H1 (cell line): Measurements from ENCODE around the gene TEKT4. TPM values are rescaled to one million over a fixed set of nuclear protein-coding genes. Genes with fewer than 3 reads are reported as not detected.

Experiments used
- CTCF ChIA-PET: fragments of 300-600 bp; sonication (Branson Sonifier 250); formaldehyde crosslinking; loops from one replicate; lab custom pipeline; 2021; ENCODE audit not compliant: partially characterized antibody; lab: Charles Lee
- POLR2A ChIA-PET: fragments of 300-600 bp; sonication (Branson Sonifier 250); formaldehyde crosslinking; loops from one replicate; lab custom pipeline; 2021; ENCODE audit warnings: inconsistent platforms; ENCODE audit not compliant: partially characterized antibody; lab: Charles Lee
- DNase-seq, 2 experiments: peaks; one replicate each; pipeline versions ENCODE4 v3.0.0 to v3.0.0-alpha.2; 2010 to 2022; ENCODE audit warnings: low spot score in 2 of 2, low read depth in 1 of 2, mixed read lengths in 1 of 2
- FAIRE-seq: peaks from 2 replicates; lab custom pipeline; 2011; peaks lifted over from hg19 to GRCh38; lab: Jason Lieb, UNC
- H2AFZ ChIP-seq: 2 replicates; pipeline ENCODE4 v1.8.1; 2012; ENCODE audit warnings: low read length, inconsistent platforms
- H2AK5ac ChIP-seq: 2 replicates; pipeline ENCODE4 v1.6.1; 2013; ENCODE audit warnings: low read depth, low read length
- H2BK120ac ChIP-seq: replicated peaks from 2 replicates; pipeline ENCODE3; 2013; ENCODE audit warnings: low read depth, low read length, inconsistent platforms
- H2BK12ac ChIP-seq: 2 replicates; pipeline ENCODE4 v1.6.1; 2013; ENCODE audit warnings: low read depth, low read length
- H2BK15ac ChIP-seq: 2 replicates; pipeline ENCODE4 v1.6.1; 2013; ENCODE audit warnings: low read length
- H2BK20ac ChIP-seq: 2 replicates; pipeline ENCODE4 v1.6.1; 2013; ENCODE audit warnings: low read length
- H2BK5ac ChIP-seq: 2 replicates; pipeline ENCODE4 v1.6.1; 2013; ENCODE audit warnings: low read depth, low read length
- H3K14ac ChIP-seq: 2 replicates; pipeline ENCODE4 v1.6.1; 2013; ENCODE audit warnings: inconsistent platforms; ENCODE audit not compliant: insufficient read length
- H3K18ac ChIP-seq: 2 replicates; pipeline ENCODE4 v1.6.1; 2013; ENCODE audit warnings: low read length; ENCODE audit errors: extremely low read depth
- H3K23ac ChIP-seq: 2 replicates; pipeline ENCODE4 v1.6.1; 2013; ENCODE audit warnings: inconsistent platforms; ENCODE audit not compliant: insufficient read length
- H3K23me2 ChIP-seq: 2 replicates; pipeline ENCODE4 v1.6.1; 2013; ENCODE audit warnings: low read depth, low read length
- H3K27ac ChIP-seq: 2 replicates; pipeline ENCODE4 v1.6.1; 2011; ENCODE audit warnings: low read depth, low read length, inconsistent platforms
- H3K27me3 ChIP-seq, 4 experiments: replicated peaks in 1 of 4; 1 replicate in 1 of 4; 2 replicates in 3 of 4; pipeline versions ENCODE4 v1.6.1 to v1.8.1; 2011 to 2013; ENCODE audit warnings: low read length in 3 of 4, mild to moderate bottlenecking in 3 of 4, inconsistent platforms in 2 of 4, mixed read lengths in 2 of 4, moderate library complexity in 1 of 4; ENCODE audit not compliant: control insufficient read depth in 3 of 4, insufficient read depth in 3 of 4; ENCODE audit errors: extremely low read depth in 1 of 4
- H3K36me3 ChIP-seq, 4 experiments: 2 replicates each; pipeline versions ENCODE4 v1.6.1 to v1.8.1; 2011 to 2013; ENCODE audit warnings: mild to moderate bottlenecking in 4 of 4, low read length in 3 of 4, moderate library complexity in 2 of 4, control low read depth in 1 of 4, inconsistent platforms in 1 of 4; ENCODE audit not compliant: insufficient read depth in 4 of 4, control insufficient read depth in 2 of 4
- H3K4ac ChIP-seq: replicated peaks from 2 replicates; pipeline ENCODE3; 2013; ENCODE audit warnings: low read length, low read depth, mixed read lengths, inconsistent platforms; ENCODE audit not compliant: insufficient read length
- H3K4me1 ChIP-seq, 4 experiments: replicated peaks in 1 of 4; 1 replicate in 1 of 4; 2 replicates in 3 of 4; pipeline versions ENCODE4 v1.6.1 to v1.8.1; 2011 to 2013; ENCODE audit warnings: low read length in 3 of 4, inconsistent platforms in 2 of 4, mixed read lengths in 1 of 4; ENCODE audit not compliant: insufficient read depth in 4 of 4, control insufficient read depth in 3 of 4
- H3K4me2 ChIP-seq, 2 experiments: 2 replicates each; pipeline versions ENCODE4 v1.6.1 to v1.8.1; 2011 to 2013; ENCODE audit warnings: low read depth in 2 of 2, low read length in 2 of 2, control low read depth in 1 of 2, inconsistent platforms in 1 of 2, mild to moderate bottlenecking in 1 of 2; ENCODE audit not compliant: insufficient read depth in 1 of 2
- H3K4me3 ChIP-seq, 4 experiments: fragments of 200-600, 300-600 bp in 1 of 4; sonication (generic), shearing (Covaris generic), sonication (Bioruptor Twin) in 1 of 4; 2 replicates each; pipeline versions ENCODE4 v1.5.1 to v1.8.1; 2011 to 2016; ENCODE audit warnings: low read length in 4 of 4, low read depth in 3 of 4, control low read depth in 2 of 4, inconsistent platforms in 2 of 4, mild to moderate bottlenecking in 2 of 4, mixed read lengths in 1 of 4, moderate library complexity in 1 of 4; ENCODE audit not compliant: insufficient read depth in 2 of 4; ENCODE audit errors: extremely low read depth in 1 of 4
- H3K56ac ChIP-seq: replicated peaks from 2 replicates; pipeline ENCODE3; 2013; ENCODE audit warnings: low read depth, mild to moderate bottlenecking, mixed read lengths, low read length, inconsistent platforms; ENCODE audit not compliant: insufficient read length
- H3K79me1 ChIP-seq: 2 replicates; pipeline ENCODE4 v1.6.1; 2013; ENCODE audit warnings: low read depth, low read length, control low read depth
- H3K79me2 ChIP-seq, 2 experiments: 2 replicates each; pipeline versions ENCODE4 v1.6.1 to v1.8.1; 2012 to 2013; ENCODE audit warnings: low read length in 2 of 2, mild to moderate bottlenecking in 2 of 2, inconsistent platforms in 1 of 2; ENCODE audit not compliant: insufficient read depth in 2 of 2, control insufficient read depth in 1 of 2
- H3K9ac ChIP-seq, 4 experiments: replicated peaks in 1 of 4; 1 replicate in 1 of 4; 2 replicates in 3 of 4; pipeline versions ENCODE4 v1.6.1 to v1.8.1; 2011 to 2013; ENCODE audit warnings: low read depth in 3 of 4, low read length in 3 of 4, control low read depth in 2 of 4, mild to moderate bottlenecking in 2 of 4, moderate library complexity in 2 of 4, inconsistent platforms in 1 of 4; ENCODE audit errors: extremely low read depth in 1 of 4
- H3K9me3 ChIP-seq, 2 experiments: 2 replicates each; pipeline versions ENCODE4 v1.6.1 to v1.8.1; 2012 to 2013; ENCODE audit warnings: mild to moderate bottlenecking in 2 of 2, moderate library complexity in 2 of 2, control low read depth in 1 of 2, inconsistent platforms in 1 of 2, low read depth in 1 of 2, low read length in 1 of 2, mixed read lengths in 1 of 2; ENCODE audit not compliant: insufficient read depth in 2 of 2
- H4K20me1 ChIP-seq, 2 experiments: replicated peaks in 1 of 2; 2 replicates each; pipeline versions ENCODE3 to v1.8.1; 2011 to 2013; ENCODE audit warnings: inconsistent platforms in 2 of 2, low read length in 2 of 2, mild to moderate bottlenecking in 1 of 2; ENCODE audit not compliant: insufficient read depth in 2 of 2, control insufficient read depth in 1 of 2
- H4K5ac ChIP-seq: 2 replicates; pipeline ENCODE4 v1.6.1; 2013; ENCODE audit warnings: low read length, low read depth, mixed read lengths, inconsistent platforms; ENCODE audit not compliant: insufficient read length
- H4K8ac ChIP-seq: 2 replicates; pipeline ENCODE4 v1.8.0; 2013; ENCODE audit warnings: mild to moderate bottlenecking, moderate library complexity, low read length, inconsistent platforms; ENCODE audit not compliant: insufficient read depth; ENCODE audit errors: extremely low read depth
- H4K91ac ChIP-seq: replicated peaks from 2 replicates; pipeline ENCODE3; 2013; ENCODE audit warnings: low read length, mixed read lengths, inconsistent platforms; ENCODE audit not compliant: insufficient read length
- ASH2L ChIP-seq: fragments of 200-600, 300-600 bp; sonication (generic); IDR thresholded peaks from one replicate; pipeline ENCODE4 v1.7.1; 2017; ENCODE audit warnings: low read length
- ATF2 ChIP-seq: IDR thresholded peaks from 2 replicates; pipeline ENCODE4 v1.6.1; 2012; ENCODE audit warnings: low read length, inconsistent platforms
- CBX5 ChIP-seq: fragments of 300-800, 300-1000 bp; sonication (generic); IDR thresholded peaks from 2 replicates; pipeline ENCODE4 v1.7.1; 2016; ENCODE audit warnings: antibody characterized with exemption, low read length, low read depth
- E2F6 ChIP-seq: IDR thresholded peaks from 2 replicates; pipeline ENCODE4 v1.6.1; 2012; ENCODE audit warnings: inconsistent platforms
- FOSL1 ChIP-seq: IDR thresholded peaks from 2 replicates; pipeline ENCODE4 v1.6.1; 2011; ENCODE audit warnings: mild to moderate bottlenecking, low read depth, low read length, moderate library complexity; ENCODE audit not compliant: insufficient read depth
- GABPA ChIP-seq: IDR thresholded peaks from 2 replicates; pipeline ENCODE4 v1.6.1; 2011; ENCODE audit warnings: mild to moderate bottlenecking, low read length, moderate library complexity, borderline replicate concordance; ENCODE audit not compliant: insufficient read depth
- HDAC6 ChIP-seq: IDR thresholded peaks from one replicate; pipeline ENCODE4 v1.7.1; 2012; ENCODE audit warnings: low read depth, mild to moderate bottlenecking, inconsistent platforms, low read length, moderate library complexity
- KDM4A ChIP-seq: IDR thresholded peaks from one replicate; pipeline ENCODE4 v1.7.1; 2012; ENCODE audit warnings: low read depth, mild to moderate bottlenecking, moderate library complexity, low read length, inconsistent platforms; ENCODE audit not compliant: severe bottlenecking
- POLR2A ChIP-seq, 2 experiments: IDR thresholded peaks; 1 replicate in 1 of 2; 2 replicates in 1 of 2; pipeline ENCODE4 v1.6.1; 2011; ENCODE audit warnings: low read depth in 2 of 2, low read length in 2 of 2, mild to moderate bottlenecking in 2 of 2; ENCODE audit errors: control extremely low read depth in 1 of 2
- TAF1 ChIP-seq: IDR thresholded peaks from 2 replicates; pipeline ENCODE4 v1.6.1; 2011; ENCODE audit warnings: mild to moderate bottlenecking, low read depth, low read length
- TEAD4 ChIP-seq: IDR thresholded peaks from 2 replicates; pipeline ENCODE4 v1.6.1; 2012; ENCODE audit warnings: low read depth, low read length, inconsistent platforms, mixed read lengths
- ZNF274 ChIP-seq: IDR thresholded peaks from 2 replicates; pipeline ENCODE4 v1.7.0; 2012; ENCODE audit warnings: low read length, borderline replicate concordance; ENCODE audit errors: extremely low read depth
- WGBS, 2 experiments: shearing (Covaris generic) in 1 of 2; methylation state at CpG; one replicate each; pipeline versions ENCODE4 v1.1.6 to v1.1.7; 2013 to 2015; ENCODE audit warnings: low lambda C conversion rate in 2 of 2, mixed read lengths in 2 of 2, inconsistent platforms in 1 of 2, low coverage in 1 of 2, missing lambda C conversion rate in 1 of 2; ENCODE audit not compliant: insufficient replicate concordance in 2 of 2, insufficient coverage in 1 of 2, insufficient read length in 1 of 2; ENCODE audit errors: extremely low coverage in 1 of 2, missing lambda C conversion rate in 1 of 2; 5-methylcytosine and 5-hydroxymethylcytosine counted together
- polyA plus RNA-seq, 7 experiments: library from polyadenylated mRNA; depleted of rRNA in 3 of 7; stranded (reverse) in 5 of 7; unstranded in 2 of 7; fragments of >200 nt in 5 of 7; fragments of 200-250 nt in 2 of 7; gene quantifications; 1 replicate in 5 of 7; 2 replicates in 1 of 7; 4 replicates in 1 of 7; pipeline versions ENCODE4 v1.2.1 to v1.2.3, GENCODE V29; 2011 to 2013; ENCODE audit warnings: missing spikeins in 2 of 7, mixed read lengths in 2 of 7
- total RNA-seq: library from RNA; stranded (reverse); fragmentation: NEBNext Ultra II Directional; extraction: Animal tissue kit (Norgen Biotek cat#: 25700); gene quantifications from 2 replicates; pipeline ENCODE4 v1.2.1, GENCODE V29; 2021

The TEKT4 gene
- total and polyA plus RNA-seq, 2 of the 8 experiments (the other 6 are each of a cell fraction or from before 2014, with no cell fraction given), result not detected

GRCh38 chr2:94872088-94872618 lies 923 bp downstream of the TEKT4 start:
- Histone ChIP-seq H2BK5ac (no peak overlapping the region), H4K20me1 (no peaks in the 10 kb centered on the region), H3K4ac (no peak overlapping the region), H3K9me3 (peaks cover 55 to 97% of the 10 kb centered on the region in 2 experiments; a peak in 3 of 4 replicates), H4K8ac (no peak overlapping the region), H3K79me2 (no peaks in the 10 kb centered on the region), H3K23ac (no peak overlapping the region), H4K91ac (no peak overlapping the region), H2BK120ac (no peak overlapping the region), H4K5ac (no peak overlapping the region), H3K36me3 (no peaks in the 10 kb centered on the region), H3K4me1 (no peaks in the 10 kb centered on the region; a peak in 1 of 7 replicates), H2BK20ac (no peak overlapping the region), H3K18ac (no peak overlapping the region), H3K79me1 (no peaks in the 10 kb centered on the region), H3K27ac (no peak overlapping the region), H3K9ac (no peak overlapping the region), H3K14ac (no peak overlapping the region), H3K4me2 (no peak overlapping the region), H2AK5ac (no peak overlapping the region), H3K23me2 (no peaks in the 10 kb centered on the region), H2BK15ac (no peak overlapping the region), H3K4me3 (no peak overlapping the region), H3K27me3 (peaks cover 0 to 4% (median 0%) of the 10 kb centered on the region in 4 experiments; a peak in 1 of 7 replicates), H2BK12ac (no peak overlapping the region), H2AFZ (no peak overlapping the region), H3K56ac (no peak overlapping the region)
- FAIRE-seq (no peak), DNase-seq (no peak)
- ChIA-PET CTCF (interaction anchor here (0.7 kb wide), 1 partner anchor 11 kb away, joined by 3 read pairs; no protein-coding TSS in a partner anchor), POLR2A (no interaction called here)
- 86% methylated on average over 4 of the region's 10 CpGs; no CpG with 5 or more reads in 1 of the 2 experiments for WGBS, 2 experiments
- TF ChIP-seq CBX5 (no peak), HDAC6 (no peak), ASH2L (no peak), ATF2 (no peak), TAF1 (no peak), GABPA (no peak), FOSL1 (no peak), TEAD4 (no peak), POLR2A (IDR thresholded peaks at IDR 0.05; ENCODE audit: control extremely low read depth in 1 of 2, low read depth in 2 of 2, low read length in 2 of 2) (no peak), ZNF274 (no peak), KDM4A (no peak), E2F6 (no peak)
